ENCODE results near the gene HDAC4.

GRCh38 chr2:239194731-239195317, 206.0 kb downstream of the HDAC4 start:
- TF ChIP-seq RORB (CRISPR knock-in tag; IDR thresholded peaks at IDR 0.05) = no peak
- TF ChIP-seq, protein P1, sequence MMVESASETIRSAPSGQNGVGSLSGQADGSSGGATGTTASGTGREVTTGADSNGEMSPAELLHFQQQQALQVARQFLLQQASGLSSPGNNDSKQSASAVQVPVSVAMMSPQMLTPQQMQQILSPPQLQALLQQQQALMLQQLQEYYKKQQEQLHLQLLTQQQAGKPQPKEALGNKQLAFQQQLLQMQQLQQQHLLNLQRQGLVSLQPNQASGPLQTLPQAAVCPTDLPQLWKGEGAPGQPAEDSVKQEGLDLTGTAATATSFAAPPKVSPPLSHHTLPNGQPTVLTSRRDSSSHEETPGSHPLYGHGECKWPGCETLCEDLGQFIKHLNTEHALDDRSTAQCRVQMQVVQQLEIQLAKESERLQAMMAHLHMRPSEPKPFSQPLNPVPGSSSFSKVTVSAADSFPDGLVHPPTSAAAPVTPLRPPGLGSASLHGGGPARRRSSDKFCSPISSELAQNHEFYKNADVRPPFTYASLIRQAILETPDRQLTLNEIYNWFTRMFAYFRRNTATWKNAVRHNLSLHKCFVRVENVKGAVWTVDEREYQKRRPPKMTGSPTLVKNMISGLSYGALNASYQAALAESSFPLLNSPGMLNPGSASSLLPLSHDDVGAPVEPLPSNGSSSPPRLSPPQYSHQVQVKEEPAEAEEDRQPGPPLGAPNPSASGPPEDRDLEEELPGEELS (CRISPR knock-in tag; IDR thresholded peaks at IDR 0.05) = no peak
- no peak for TF ChIP-seq ESRRA (CRISPR knock-in tag; IDR thresholded peaks at IDR 0.05; ENCODE audit: borderline replicate concordance)
- TF ChIP-seq, protein P2, sequence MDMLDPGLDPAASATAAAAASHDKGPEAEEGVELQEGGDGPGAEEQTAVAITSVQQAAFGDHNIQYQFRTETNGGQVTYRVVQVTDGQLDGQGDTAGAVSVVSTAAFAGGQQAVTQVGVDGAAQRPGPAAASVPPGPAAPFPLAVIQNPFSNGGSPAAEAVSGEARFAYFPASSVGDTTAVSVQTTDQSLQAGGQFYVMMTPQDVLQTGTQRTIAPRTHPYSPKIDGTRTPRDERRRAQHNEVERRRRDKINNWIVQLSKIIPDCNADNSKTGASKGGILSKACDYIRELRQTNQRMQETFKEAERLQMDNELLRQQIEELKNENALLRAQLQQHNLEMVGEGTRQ (CRISPR knock-in tag; IDR thresholded peaks at IDR 0.05) = no peak

All from WTC11 (cell line).